ENCODE data around the gene FAM163B. TPM values are rescaled to one million over a fixed set of nuclear protein-coding genes. Genes with fewer than 3 reads are reported as not detected.

The FAM163B gene
- polyA plus RNA-seq, 1 donor, result not detected

Other genes starting within 250 kb of the FAM163B start
- 89.8 TPM for gene SURF4, start 233.3 kb downstream of the FAM163B start, polyA plus RNA-seq (ENCODE audit: insufficient read length)
- gene STKLD1, start 233.0 kb downstream of the FAM163B start, polyA plus RNA-seq (ENCODE audit: insufficient read length), result 1.5 TPM
- 43.6 TPM for gene REXO4, start 191.4 kb downstream of the FAM163B start, polyA plus RNA-seq (ENCODE audit: insufficient read length)
- gene ADAMTS13, start 187.0 kb downstream of the FAM163B start, polyA plus RNA-seq (ENCODE audit: insufficient read length), result 10.4 TPM
- 18.5 TPM for gene CACFD1, start 149.4 kb downstream of the FAM163B start, polyA plus RNA-seq (ENCODE audit: insufficient read length)
- gene SLC2A6, start 130.3 kb downstream of the FAM163B start, polyA plus RNA-seq (ENCODE audit: insufficient read length), result 0.81 TPM
- 82.7 TPM for gene MYMK, start 84.4 kb downstream of the FAM163B start, polyA plus RNA-seq (ENCODE audit: insufficient read length)
- 4.0 TPM for gene ADAMTSL2, start 74.7 kb downstream of the FAM163B start, polyA plus RNA-seq (ENCODE audit: insufficient read length)
- gene DBH, start 27.0 kb upstream of the FAM163B start, polyA plus RNA-seq (ENCODE audit: insufficient read length), result 0.54 TPM
- gene SARDH, start 129.0 kb upstream of the FAM163B start, polyA plus RNA-seq (ENCODE audit: insufficient read length), result 5.6 TPM

Measured in hindlimb muscle (tissue), 1 donor.